Right kidney (tissue), 9 donors: ENCODE data around the gene ACP5.
"Not testable (repeated sequence)": the region's sequence is repeated elsewhere in the genome, so short reads cannot be mapped to it uniquely, and the experiment has no call there.

ENCODE experiments used
- DNase-seq: peaks from one replicate; pipeline ENCODE4 v3.0.0-alpha.2; 2016
- long read RNA-seq, 8 donors: transcript quantifications; one replicate each; lab custom pipeline, GENCODE V29; 2026

Gene ACP5
- long read RNA-seq, donor 1, transcript ACP5-201 (7 exons, 1,630 nt) = major isoform, 5 of 34 reads
- long read RNA-seq, donor 1, partial matches to known transcripts = 0 of 34 reads
- long read RNA-seq, donor 1, other reads (novel, unspliced or antisense) = 23 of 34 reads
- long read RNA-seq, donor 2, partial matches to known transcripts = 0 of 4 reads
- long read RNA-seq, donor 2, other reads (novel, unspliced or antisense) = 0 of 4 reads
- long read RNA-seq, donor 3, partial matches to known transcripts = 0 of 8 reads
- long read RNA-seq, donor 3, other reads (novel, unspliced or antisense) = 6 of 8 reads
- long read RNA-seq, donor 4, partial matches to known transcripts = 0 of 19 reads
- long read RNA-seq, donor 4, other reads (novel, unspliced or antisense) = 15 of 19 reads
- long read RNA-seq, donor 5, partial matches to known transcripts = 0 of 5 reads
- long read RNA-seq, donor 5, other reads (novel, unspliced or antisense) = 0 of 5 reads
- long read RNA-seq, donor 6, partial matches to known transcripts = 0 of 2 reads
- long read RNA-seq, donor 6, other reads (novel, unspliced or antisense) = 0 of 2 reads
- long read RNA-seq, donor 7 = 0 reads
- long read RNA-seq, donor 8, transcript ACP5-213 (5 exons, 1,381 nt) = major isoform, 8 of 27 reads
- long read RNA-seq, donor 8, partial matches to known transcripts = 0 of 27 reads
- long read RNA-seq, donor 8, other reads (novel, unspliced or antisense) = 14 of 27 reads

- no peak for DNase-seq
These were observed at the start of gene ACP5 for GRCh38 chr19:11577451-11578257. TSS of gene ACP5 (minus strand) at chr19:11577645. CDS start at chr19:11577317, 328 bp downstream.

GRCh38 chr19:11626252-11626651 is 48.8 kb upstream of the ACP5 start:
- DNase-seq = no peak

DNA sequence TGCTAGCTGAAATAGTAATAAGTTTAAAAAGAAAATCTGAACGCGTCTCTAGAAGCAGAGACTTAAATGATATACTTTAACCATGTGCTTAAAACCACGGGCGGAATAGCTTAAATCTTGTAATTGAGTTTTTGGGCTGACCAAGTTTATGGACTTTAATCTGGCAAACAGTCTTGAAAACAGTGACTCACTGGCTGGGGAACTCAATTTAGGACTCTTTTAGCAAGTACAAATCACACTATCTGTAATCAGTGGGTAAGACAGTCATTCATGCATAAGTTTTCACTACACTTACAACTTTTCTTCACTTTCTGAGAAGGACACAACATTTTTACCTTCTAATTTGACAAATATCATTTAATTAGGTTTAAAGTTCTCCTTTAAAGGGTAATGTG is 46.6 kb upstream of the ACP5 start:
- peak; percentile 40 for DNase-seq

GRCh38 chr19:11622401-11622800 is 45.0 kb upstream of the ACP5 start:
- not testable (repeated sequence) for DNase-seq

GRCh38 chr19:11620553-11620952 is 43.1 kb upstream of the ACP5 start:
- no peak for DNase-seq

- DNase-seq = no peak
These were observed 40.0 kb upstream of the ACP5 start for GRCh38 chr19:11617180-11618062.

GRCh38 chr19:11612816-11613511 is 35.5 kb upstream of the ACP5 start:
- no peak for DNase-seq

DNA sequence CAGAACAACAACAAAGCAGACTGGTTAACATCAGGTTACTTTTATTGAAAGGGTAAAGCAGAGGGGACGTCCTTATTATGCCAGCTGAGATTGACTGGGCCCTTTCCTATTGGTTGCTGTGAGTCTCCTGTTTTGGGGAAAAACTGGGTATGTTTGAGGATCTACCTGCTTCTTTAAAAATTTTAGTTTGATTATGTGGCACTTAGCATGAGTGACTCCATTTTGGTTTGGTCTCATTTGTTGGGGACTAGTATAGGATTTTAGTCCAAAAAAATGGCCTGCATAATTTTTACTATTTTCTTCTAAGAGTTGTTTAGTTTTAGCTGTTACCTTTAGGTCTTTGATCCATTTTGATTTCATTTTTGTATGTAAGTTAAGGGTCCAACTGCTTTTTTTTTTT is 34.3 kb upstream of the ACP5 start:
- no peak for DNase-seq

DNA sequence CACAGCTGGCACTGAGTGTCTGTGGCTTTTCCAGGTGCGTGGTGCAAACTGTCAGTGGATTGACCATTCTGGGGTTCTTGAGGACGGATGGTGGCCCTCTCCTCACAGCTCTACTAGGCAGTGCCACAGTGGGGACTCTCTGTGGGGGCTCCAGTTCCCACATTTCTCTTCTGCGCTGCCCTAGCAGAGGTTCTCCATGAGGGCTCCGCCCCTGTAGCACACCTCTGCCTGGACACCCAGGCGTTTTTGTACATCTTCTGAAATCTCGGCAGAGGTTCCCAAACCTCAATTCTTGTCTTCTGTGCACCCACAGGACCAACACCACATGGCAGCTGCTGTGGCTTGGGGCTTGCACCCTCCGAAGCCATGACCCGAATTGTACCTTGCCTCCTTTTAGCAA is 29.0 kb upstream of the ACP5 start:
- DNase-seq = no peak

DNA sequence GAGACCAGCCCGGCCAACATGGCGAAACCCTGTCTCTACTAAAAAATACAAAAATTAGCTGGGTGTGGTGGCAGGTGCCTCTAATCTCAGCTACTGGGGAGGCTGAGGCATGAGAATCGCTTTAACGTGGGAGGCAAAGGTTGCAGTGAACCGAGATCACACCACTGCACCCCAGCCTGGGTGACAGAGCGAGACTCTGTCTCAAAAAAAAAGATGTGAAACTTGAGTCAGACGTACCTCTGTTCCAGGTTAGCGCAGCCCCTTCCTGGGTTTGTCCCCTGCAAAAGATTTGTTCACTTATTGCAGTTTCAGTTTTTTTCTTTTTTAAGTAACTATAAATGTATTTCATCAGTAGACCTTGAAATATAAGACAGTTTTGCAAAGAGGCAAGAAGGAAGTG is 22.3 kb upstream of the ACP5 start:
- not testable (repeated sequence) for DNase-seq

DNA sequence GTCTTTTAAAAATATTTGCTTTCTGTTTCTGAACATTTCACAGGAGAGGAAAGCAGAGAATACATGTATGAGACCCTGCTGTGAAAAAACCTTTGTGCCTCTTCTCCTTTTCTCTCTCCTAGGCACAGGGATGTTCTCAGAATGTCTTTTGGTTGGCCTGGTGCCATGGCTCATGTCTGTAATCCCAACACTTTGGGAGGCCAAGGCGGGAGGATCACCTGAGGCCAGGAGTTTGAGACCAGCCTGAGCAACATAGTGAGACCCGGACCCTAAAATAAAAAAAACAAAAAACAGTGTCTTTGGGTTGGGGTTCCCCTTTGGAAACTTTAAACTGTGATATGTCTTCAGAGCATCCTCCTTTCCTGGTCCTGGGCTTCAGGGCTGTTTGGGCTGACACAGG is 21.3 kb upstream of the ACP5 start:
- no peak for DNase-seq

GRCh38 chr19:11598103-11598483 is 20.6 kb upstream of the ACP5 start:
- no peak for DNase-seq

- DNase-seq = peak; percentile 99
These were observed 20.0 kb upstream of the ACP5 start, which contains the start of gene ZNF627 for GRCh38 chr19:11597202-11598102. TSS of gene ZNF627 (plus strand) at chr19:11597483. CDS start at chr19:11597628, 145 bp downstream.

DNA sequence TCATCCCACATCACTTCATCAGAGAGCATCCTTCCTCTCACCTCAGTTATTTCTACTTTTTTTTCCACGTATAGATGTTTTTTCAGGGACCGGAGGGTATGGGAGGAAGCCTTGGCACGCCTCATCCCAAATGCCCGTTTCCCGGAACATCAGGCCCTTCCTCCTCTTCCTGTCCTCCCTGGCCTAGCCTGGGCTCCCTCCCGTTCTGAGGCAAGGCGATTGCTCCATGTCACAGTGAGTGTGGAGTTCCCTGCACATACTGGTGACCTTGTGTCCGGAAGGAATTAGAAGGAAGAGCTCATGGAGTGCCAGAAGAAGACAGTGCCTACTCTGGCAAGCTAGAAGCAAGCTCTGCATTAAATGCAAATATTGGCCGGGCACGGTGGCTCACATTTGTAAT is 18.7 kb upstream of the ACP5 start:
- DNase-seq = no peak

- no peak for DNase-seq
These were observed 16.6 kb upstream of the ACP5 start for GRCh38 chr19:11594084-11594483.

GRCh38 chr19:11587975-11588631 is 10.7 kb upstream of the ACP5 start:
- DNase-seq = no peak

- peak; percentile 30 for DNase-seq
These were observed 10.0 kb upstream of the ACP5 start for GRCh38 chr19:11587302-11587974.

GRCh38 chr19:11586331-11586730 is 8.9 kb upstream of the ACP5 start:
- no peak for DNase-seq

- no peak for DNase-seq
These were observed 4.3 kb upstream of the ACP5 start for GRCh38 chr19:11581740-11582139.
